K562 (cell line): ENCODE data around the gene KCND3. TPM values are rescaled to one million over a fixed set of nuclear protein-coding genes. Genes with fewer than 3 reads are reported as not detected.

Experiments
- ATAC-seq: fragments of 200-7000 bp; cut with Tn5 transposase; 3 replicates; pipeline ENCODE4 v1.9.1; 2020; ENCODE audit warnings: moderate library complexity
- BruUV-seq: library from RNA; stranded (reverse); fragments of 400-500 nt; replicated peaks from 2 replicates; lab custom pipeline; 2021; lab: Mats Ljungman, UMichigan
- CTCF ChIA-PET: fragments of 300-600 bp; formaldehyde crosslinking; extraction: SDS; loops from one replicate; lab custom pipeline; 2021; ENCODE audit warnings: low intra/inter-chr PET ratio; lab: Yijun Ruan, JAX
- POLR2A ChIA-PET: fragments of 300-600, 350-650 bp; sonication (Branson Sonifier 250); formaldehyde crosslinking; extraction: SDS; loops from one replicate; lab custom pipeline; 2021; ENCODE audit warnings: antibody characterized with exemption, inconsistent platforms; lab: Yijun Ruan, JAX
- DNase-seq, 4 experiments: peaks; one replicate each; pipeline versions ENCODE4 v3.0.0 to v3.0.0-alpha.2; 2011 to 2018; ENCODE audit warnings: low spot score in 3 of 4, mixed read lengths in 3 of 4; ENCODE audit errors: extremely low read depth in 1 of 4
- FAIRE-seq: peaks from 2 replicates; lab custom pipeline; 2011; peaks lifted over from hg19 to GRCh38; lab: Jason Lieb, UNC
- H2AFZ ChIP-seq: 2 replicates; pipeline ENCODE4 v1.6.0; 2011; ENCODE audit warnings: low read depth, low read length, control low read depth, inconsistent platforms
- H3K27ac ChIP-seq: fragments of 200-600 bp; 3 replicates; pipeline ENCODE4 v1.8.0; 2011; ENCODE audit warnings: low read depth, mild to moderate bottlenecking, control low read depth, inconsistent platforms, low read length, moderate library complexity, mixed read lengths; ENCODE audit errors: extremely low read depth
- H3K27me3 ChIP-seq, 2 experiments: fragments of 300-600 bp in 1 of 2; 2 replicates in 1 of 2; 3 replicates in 1 of 2; pipeline versions ENCODE4 v1.6.0 to v1.8.0; 2011; ENCODE audit warnings: inconsistent platforms in 2 of 2, low read length in 2 of 2, mild to moderate bottlenecking in 1 of 2, mixed read lengths in 1 of 2, moderate library complexity in 1 of 2; ENCODE audit not compliant: control insufficient read depth in 2 of 2, insufficient read depth in 2 of 2
- H3K36me3 ChIP-seq: fragments of 300-600 bp; 3 replicates; pipeline ENCODE4 v1.8.0; 2011; ENCODE audit warnings: mild to moderate bottlenecking, low read length, inconsistent platforms; ENCODE audit not compliant: control insufficient read depth, insufficient read depth
- H3K4me1 ChIP-seq, 2 experiments: fragments of 200-600 bp in 1 of 2; replicated peaks in 1 of 2; 2 replicates in 1 of 2; 3 replicates in 1 of 2; pipeline versions ENCODE4 v1.5.1 to v1.8.0; 2011; ENCODE audit warnings: inconsistent platforms in 2 of 2, low read length in 2 of 2, mild to moderate bottlenecking in 1 of 2, mixed read lengths in 1 of 2, moderate library complexity in 1 of 2; ENCODE audit not compliant: control insufficient read depth in 2 of 2, insufficient read depth in 2 of 2
- H3K4me2 ChIP-seq: 2 replicates; pipeline ENCODE4 v1.6.1; 2011; ENCODE audit warnings: low read length, control low read depth, inconsistent platforms, mixed read lengths; ENCODE audit not compliant: insufficient read depth
- H3K4me3 ChIP-seq: fragments of 200-600 bp; sonication (generic), shearing (Covaris generic); 2 replicates; pipeline ENCODE4 v1.5.1; 2016; ENCODE audit warnings: control low read depth, inconsistent platforms
- H3K79me2 ChIP-seq: fragments of 200-600 bp; 3 replicates; pipeline ENCODE4 v1.8.0; 2011; ENCODE audit warnings: low read length, inconsistent platforms; ENCODE audit not compliant: control insufficient read depth, insufficient read depth
- H3K9ac ChIP-seq, 2 experiments: 2 replicates each; pipeline versions ENCODE4 v1.6.0 to v1.6.1; 2011; ENCODE audit warnings: low read depth in 2 of 2, low read length in 2 of 2, control low read depth in 1 of 2, inconsistent platforms in 1 of 2, mild to moderate bottlenecking in 1 of 2, mixed read lengths in 1 of 2; ENCODE audit not compliant: insufficient read depth in 1 of 2
- H3K9me1 ChIP-seq: one replicate; pipeline ENCODE4 v1.6.0; 2011; ENCODE audit warnings: inconsistent platforms, mild to moderate bottlenecking, low read length, moderate library complexity; ENCODE audit not compliant: control insufficient read depth, insufficient read depth
- H3K9me3 ChIP-seq: replicated peaks from 2 replicates; pipeline ENCODE4 v1.5.1; 2011; ENCODE audit warnings: low read depth, low read length, inconsistent platforms; ENCODE audit not compliant: control insufficient read depth, insufficient read depth
- H4K20me1 ChIP-seq: replicated peaks from 2 replicates; pipeline ENCODE4 v1.6.1; 2011; ENCODE audit warnings: low read length, inconsistent platforms, mixed read lengths; ENCODE audit not compliant: control insufficient read depth, insufficient read depth
- ATF3 ChIP-seq, 2 experiments: fragments of 450-650 bp in 1 of 2; sonication (generic) in 1 of 2; formaldehyde crosslinking in 1 of 2; IDR thresholded peaks in 1 of 2; conservative IDR thresholded peaks in 1 of 2; 2 replicates each; pipeline versions ENCODE4 v1.6.1 to v1.8.1; 2016 to 2023; ENCODE audit warnings: mild to moderate bottlenecking in 2 of 2, moderate library complexity in 2 of 2, inconsistent platforms in 1 of 2, missing genetic modification reagents in 1 of 2
- CEBPG ChIP-seq, 3 experiments: fragments of 200-800 bp in 1 of 3; sonication (Bioruptor generic) in 1 of 3; sonication (generic) in 1 of 3; formaldehyde crosslinking in 1 of 3; IDR thresholded peaks in 2 of 3; conservative IDR thresholded peaks in 1 of 3; 2 replicates each; pipeline versions ENCODE4 v1.6.1 to v1.8.0; 2016 to 2022; ENCODE audit warnings: missing compliant biosample characterization in 2 of 3, missing genetic modification characterization in 2 of 3, mild to moderate bottlenecking in 1 of 3, missing genetic modification reagents in 1 of 3
- CEBPZ ChIP-seq: fragments of 150-350 bp; IDR thresholded peaks from 2 replicates; pipeline ENCODE4 v1.6.1; 2014; ENCODE audit warnings: low read depth, mild to moderate bottlenecking, low read length, borderline replicate concordance
- HDAC8 ChIP-seq: fragments of 450-650 bp; IDR thresholded peaks from 2 replicates; pipeline ENCODE4 v1.6.1; 2016; ENCODE audit warnings: mild to moderate bottlenecking, missing genetic modification characterization, moderate library complexity, missing compliant biosample characterization
- KDM5B ChIP-seq: fragments of 200-600 bp; sonication (generic); IDR thresholded peaks from 2 replicates; pipeline ENCODE4 v1.6.1; 2012; ENCODE audit warnings: low read depth, mild to moderate bottlenecking, moderate library complexity, low read length, control low read depth, inconsistent platforms; ENCODE audit not compliant: insufficient replicate concordance
- MITF ChIP-seq: IDR thresholded peaks from 2 replicates; pipeline ENCODE4 v1.6.1; 2014; ENCODE audit warnings: antibody characterized with exemption
- NFYB ChIP-seq: IDR thresholded peaks from 2 replicates; pipeline ENCODE4 v1.6.1; 2011; ENCODE audit warnings: mild to moderate bottlenecking, moderate library complexity; ENCODE audit not compliant: insufficient read length; ENCODE audit errors: extremely low read depth
- POLR3G ChIP-seq: IDR thresholded peaks from 2 replicates; pipeline ENCODE4 v1.6.1; 2011; ENCODE audit not compliant: insufficient read length, insufficient replicate concordance; ENCODE audit errors: extremely low read depth
- RAD21 ChIP-seq, 2 experiments: fragments of 250-450 bp in 1 of 2; fragments of 450-650 bp in 1 of 2; sonication (Bioruptor Pico) in 1 of 2; formaldehyde crosslinking in 1 of 2; IDR thresholded peaks in 1 of 2; conservative IDR thresholded peaks in 1 of 2; 2 replicates each; pipeline versions ENCODE4 v1.4.0 to v1.8.0; 2020 to 2022; ENCODE audit warnings: mild to moderate bottlenecking in 2 of 2, moderate library complexity in 1 of 2
- ZNF75A ChIP-seq: fragments of 450-650 bp; formaldehyde crosslinking; IDR thresholded peaks from 2 replicates; pipeline ENCODE4 v1.4.0; 2020; ENCODE audit warnings: mild to moderate bottlenecking
- WGBS: fragments of 100-300 bp; shearing (Covaris generic); methylation state at CpG from one replicate; pipeline ENCODE4 v1.1.6; 2016; ENCODE audit warnings: low coverage, mixed read lengths; ENCODE audit not compliant: insufficient coverage; ENCODE audit errors: missing lambda C conversion rate; 5-methylcytosine and 5-hydroxymethylcytosine counted together
- in situ Hi-C: fragments of 300-500 bp; cut with MboI; formaldehyde crosslinking; loops from 4 replicates; pipeline ENCODE4 v1.15.0; 2018; ENCODE audit warnings: inconsistent platforms, mixed read lengths
- intact Hi-C: fragments of 100-400 bp; cut with micrococcal nuclease; formaldehyde crosslinking; loops from 2 replicates; pipeline ENCODE4 v1.14.2; 2022
- polyA plus RNA-seq, 8 experiments: library from polyadenylated mRNA; depleted of rRNA in 4 of 8; stranded (reverse) in 5 of 8; unstranded in 3 of 8; fragments of >200 nt; fragmentation: Nextera tagmentation in 2 of 8; fragmentation: Illumina TruSeq in 1 of 8; extraction: Ambion mirVana in 2 of 8; extraction: Trizol in 1 of 8; gene quantifications; 2 replicates each; pipeline versions ENCODE4 v1.2.1 to v1.2.3, GENCODE V29; 2011 to 2014; ENCODE audit warnings: inconsistent platforms in 1 of 8, missing spikeins in 1 of 8
- total RNA-seq, 7 experiments: library from RNA; depleted of rRNA in 6 of 7; stranded (reverse); fragments of >200 nt in 6 of 7; fragmentation: Illumina TruSeq in 2 of 7; extraction: Trizol in 2 of 7; gene quantifications; 2 replicates each; pipeline versions ENCODE4 v1.2.1 to v1.2.3, GENCODE V29; 2011 to 2021; ENCODE audit warnings: low replicate concordance in 1 of 7

KCND3 gene
- total and polyA plus RNA-seq, 9 of the 15 experiments (the other 6 are each of a cell fraction or from before 2014, with no cell fraction given): not detected

GRCh38 chr1:111789666-111790316, 199.7 kb downstream of the KCND3 start:
- H3K36me3 ChIP-seq: no peaks in the 10 kb centered on the region
- 6% methylated on average over 2 of the region's 2 CpGs for WGBS
- ATAC-seq: no peak
- in situ Hi-C loops: no loop called here
- no peaks in the 10 kb centered on the region for H3K4me1 ChIP-seq
- no peak overlapping the region for H3K4me2 ChIP-seq
- no peaks in the 10 kb centered on the region for H3K79me2 ChIP-seq
- no peak overlapping the region for H3K9ac ChIP-seq
- no peak for FAIRE-seq
- ChIA-PET POLR2A (interaction anchor here (0.7 kb wide), 1 partner anchor 26 kb away, joined by 3 read pairs; no protein-coding TSS in a partner anchor), CTCF (interaction anchor here (0.6 kb wide), 1 partner anchor 1546 kb away, joined by 3 read pairs; no protein-coding TSS in a partner anchor)
- no peak overlapping the region for H2AFZ ChIP-seq
- no peaks in the 10 kb centered on the region for H3K9me1 ChIP-seq
- H3K9me3 ChIP-seq: no peaks in the 10 kb centered on the region
- H3K27ac ChIP-seq: no peak overlapping the region
- intact Hi-C loops: no loop called here
- 0 out of 2 replicates have a peak, but pooled peaks cover 5% of the 10 kb centered on the region for H4K20me1 ChIP-seq
- peaks cover 43 to 48% of the 10 kb centered on the region in 2 experiments for H3K27me3 ChIP-seq
- H3K4me3 ChIP-seq: no peak overlapping the region
- BruUV-seq: no TSS peak
- DNase-seq: no peak
- TF ChIP-seq RAD21 (CRISPR knock-in tag; conservative IDR thresholded peaks at IDR 0.05 in 1 of 2, IDR thresholded peaks at IDR 0.05 in 1 of 2): peak in 1 of 2 experiments; percentile 50; a peak in 2 of 4 replicates
- peak; percentile 41; the same call in 1 of the 2 replicates for TF ChIP-seq CEBPG (CRISPR knock-in tag; IDR thresholded peaks at IDR 0.05)
- TF ChIP-seq CEBPG (tag; conservative IDR thresholded peaks at IDR 0.05 in 1 of 2, IDR thresholded peaks at IDR 0.05 in 1 of 2): peak; percentile 83
- no peak for TF ChIP-seq NFYB
- peak; percentile 65 for TF ChIP-seq ATF3 (IDR thresholded peaks at IDR 0.05)
- no peak for TF ChIP-seq ATF3 (CRISPR knock-in tag; conservative IDR thresholded peaks at IDR 0.05)
- no peak for TF ChIP-seq KDM5B
- TF ChIP-seq POLR3G: no peak
- no peak for TF ChIP-seq ZNF75A
- no peak for TF ChIP-seq HDAC8 (tag)
- no peak for TF ChIP-seq MITF
- no peak for TF ChIP-seq CEBPZ
